NCI-H446 treated with DMSO at 0.1 percent for 48 hours (cell line): ENCODE results near the gene XRRA1.
"Not testable (repeated sequence)": the region's sequence is repeated elsewhere in the genome, so short reads cannot be mapped to it uniquely, and the experiment has no call there.

ENCODE experiments used
- DNase-seq: peaks from one replicate; lab custom pipeline; 2025; lab: John Stamatoyannopoulos, UW

The XRRA1 gene

DNA sequence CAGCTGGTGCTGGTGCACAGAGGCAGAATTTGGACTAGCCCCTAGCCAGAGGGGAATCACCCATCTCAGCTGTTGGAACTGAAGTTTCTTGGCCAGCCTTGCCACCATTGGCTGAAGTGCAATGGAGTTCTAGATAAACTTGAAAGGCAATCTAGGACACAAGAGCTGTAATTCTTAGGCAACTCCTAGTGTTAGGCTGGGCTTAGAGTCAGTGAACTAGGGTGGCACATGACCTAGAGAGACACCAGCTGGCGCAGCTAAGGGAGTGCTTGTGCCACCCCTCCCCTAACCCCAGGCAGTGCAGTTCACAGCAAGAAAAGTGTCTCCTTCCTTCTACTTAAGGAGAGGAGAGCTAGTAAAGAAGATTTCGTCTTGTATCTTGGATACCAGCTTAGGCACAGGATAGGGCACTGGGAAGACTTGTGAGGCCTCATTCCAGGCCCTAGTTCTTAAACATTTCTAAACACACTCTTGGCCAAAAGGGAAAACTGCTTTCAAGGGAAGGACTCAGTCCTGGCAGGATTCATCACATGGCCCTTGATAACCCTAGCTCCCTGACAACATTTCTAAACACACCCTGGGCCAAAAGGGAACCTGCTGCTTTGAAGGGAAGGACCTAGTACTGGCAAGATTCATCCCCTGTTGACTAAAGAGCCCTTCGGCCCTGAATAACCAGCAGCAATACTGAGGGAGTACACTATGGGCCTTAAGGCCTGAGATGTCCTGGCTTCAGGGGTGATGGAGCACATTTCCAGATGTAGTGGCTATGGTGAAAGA is 53.4 kb downstream of the XRRA1 start:
- no peak for DNase-seq

DNA sequence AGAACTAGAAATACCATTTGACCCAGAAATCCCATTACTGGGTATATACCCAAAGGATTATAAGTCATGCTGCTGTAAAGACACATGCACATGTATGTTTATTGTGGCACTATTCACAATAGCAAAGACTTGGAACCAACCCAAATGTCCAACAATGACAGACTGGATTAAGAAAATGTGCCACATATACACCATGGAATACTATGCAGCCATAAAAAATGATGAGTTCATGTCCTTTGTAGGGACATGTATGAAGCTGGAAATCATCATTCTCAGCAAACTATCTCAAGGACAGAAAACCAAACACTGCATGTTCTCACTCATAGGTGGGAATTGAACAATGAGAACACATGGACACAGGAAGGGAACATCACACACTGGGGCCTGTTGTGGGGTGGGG is 55.9 kb downstream of the XRRA1 start:
- DNase-seq = not testable (repeated sequence)

GRCh38 chr11:74877132-74877531 is 71.8 kb downstream of the XRRA1 start:
- no peak for DNase-seq

DNA sequence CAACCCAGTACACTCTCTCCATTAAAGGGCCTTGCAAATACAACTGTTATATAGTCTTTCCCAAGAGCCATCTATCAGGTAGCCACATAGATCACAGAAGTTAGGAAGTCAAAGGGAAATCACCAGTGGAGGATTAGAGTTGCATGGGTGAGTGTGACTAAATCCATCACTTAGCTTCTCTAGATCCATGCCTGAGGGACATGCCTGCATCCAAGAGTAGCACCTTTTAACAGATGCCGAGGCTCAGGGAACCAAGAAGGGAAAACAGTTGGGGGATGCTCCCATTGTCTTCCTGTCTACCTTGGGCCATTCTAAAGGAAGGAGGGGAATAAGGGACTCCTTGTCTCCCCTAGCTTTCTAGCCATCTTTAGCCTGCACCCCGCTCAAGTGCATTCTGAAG is 77.9 kb downstream of the XRRA1 start:
- no peak for DNase-seq

- DNase-seq = no peak
These were observed 78.4 kb downstream of the XRRA1 start for GRCh38 chr11:74870485-74870884.

DNA sequence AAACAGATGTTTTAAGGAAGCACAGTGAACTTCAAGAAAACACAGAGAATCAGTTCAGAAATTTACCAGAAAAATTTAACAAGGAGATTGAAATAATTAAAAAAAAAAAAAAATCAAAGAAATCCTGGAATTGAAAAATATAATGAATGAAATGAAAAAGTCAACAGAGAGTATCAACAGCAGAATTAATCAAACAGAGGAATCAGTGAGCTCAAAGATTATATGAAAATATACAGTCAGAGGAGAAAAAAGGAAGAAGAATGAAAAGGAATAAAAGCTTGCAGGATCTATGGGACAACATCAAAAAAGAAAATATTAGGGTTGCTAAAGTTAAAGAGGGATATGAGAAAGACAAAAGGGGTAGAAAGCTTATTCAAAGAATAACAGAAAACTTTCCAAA is 82.3 kb downstream of the XRRA1 start:
- no peak for DNase-seq

DNA sequence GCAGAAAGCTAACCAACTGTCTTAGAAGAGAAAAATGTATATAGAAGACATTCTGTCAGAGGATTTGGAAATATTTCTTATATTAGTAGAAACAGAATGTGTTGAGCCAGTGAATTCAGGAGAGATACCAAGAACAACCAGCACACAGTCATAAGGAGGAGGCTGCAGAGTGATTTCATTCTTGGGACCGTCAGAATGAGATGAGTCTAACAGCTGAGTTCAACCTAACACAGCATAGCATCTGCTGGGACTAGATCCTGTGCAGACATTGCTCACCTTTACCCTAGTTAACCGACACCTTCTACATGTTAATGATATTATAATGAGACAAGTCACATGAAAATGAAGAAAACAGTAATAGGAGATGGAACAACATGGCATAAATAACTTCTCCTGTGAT is 85.5 kb downstream of the XRRA1 start:
- DNase-seq = no peak

GRCh38 chr11:74860743-74861142 is 88.1 kb downstream of the XRRA1 start:
- no peak for DNase-seq

DNA sequence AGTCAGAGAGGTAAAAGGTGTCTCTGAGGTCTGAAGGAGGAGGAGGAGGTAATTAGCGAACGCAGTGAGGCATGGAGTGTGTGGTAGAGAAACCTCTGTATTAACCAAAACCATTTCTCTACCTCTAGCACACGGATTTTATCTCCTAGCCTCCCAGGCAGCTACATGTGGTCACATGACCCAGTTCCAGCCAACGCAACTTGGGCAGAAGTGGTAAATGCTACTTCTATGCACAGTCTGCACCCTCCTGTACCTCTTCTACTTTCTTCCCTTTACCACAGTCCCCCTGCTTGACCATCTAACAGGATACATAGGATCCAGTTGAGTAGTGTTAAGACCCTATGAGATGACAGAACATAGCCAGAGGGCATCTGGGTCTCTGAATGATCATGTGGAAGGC is 95.7 kb downstream of the XRRA1 start:
- DNase-seq = no peak

GRCh38 chr11:74849525-74850391 is 99.1 kb downstream of the XRRA1 start:
- DNase-seq = no peak

GRCh38 chr11:74847895-74848294 is 101.0 kb downstream of the XRRA1 start:
- no peak for DNase-seq

DNA sequence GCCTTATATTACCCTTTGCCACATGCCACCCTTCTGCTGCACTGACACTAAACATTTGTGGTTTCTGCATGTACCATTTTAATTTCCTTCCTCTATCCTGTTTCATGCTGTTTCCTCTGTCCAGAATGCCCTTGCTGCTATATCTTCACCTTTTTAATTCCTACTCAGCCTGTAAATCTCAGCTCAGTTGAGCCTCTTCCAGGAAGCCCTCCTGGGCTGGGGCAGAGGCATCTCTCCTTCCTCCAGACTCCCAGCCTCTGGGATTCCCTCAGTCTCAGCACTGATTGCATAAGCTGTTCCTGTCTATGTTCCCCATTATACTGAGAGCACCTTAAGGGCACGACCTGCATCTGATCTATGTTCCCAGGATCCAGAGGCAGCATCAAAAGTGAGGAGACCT is 101.5 kb downstream of the XRRA1 start:
- no peak for DNase-seq

DNA sequence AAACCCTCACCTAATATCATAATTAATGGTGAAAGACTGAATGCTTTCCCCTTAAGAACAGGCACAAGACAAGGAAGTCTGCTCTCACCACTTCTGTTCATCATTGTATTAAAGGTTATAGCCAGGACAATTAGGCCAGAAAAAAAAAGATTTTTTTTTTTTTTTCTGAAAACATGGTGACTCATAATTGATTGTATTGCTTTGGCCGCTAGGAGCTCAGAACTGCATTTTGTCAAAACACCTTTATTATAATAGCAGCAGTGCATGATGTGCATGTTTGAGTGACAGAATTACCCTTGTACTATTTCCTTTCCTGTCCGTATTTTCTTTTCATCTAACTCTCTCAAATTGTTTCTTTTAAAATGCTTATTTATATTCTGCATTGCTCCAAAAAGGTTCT is 102.1 kb downstream of the XRRA1 start:
- no peak for DNase-seq

GRCh38 chr11:74845978-74846517 is 102.8 kb downstream of the XRRA1 start:
- DNase-seq = no peak

GRCh38 chr11:74844865-74845264 is 104.0 kb downstream of the XRRA1 start:
- DNase-seq = no peak

GRCh38 chr11:74844072-74844471 is 104.8 kb downstream of the XRRA1 start:
- DNase-seq = no peak

DNA sequence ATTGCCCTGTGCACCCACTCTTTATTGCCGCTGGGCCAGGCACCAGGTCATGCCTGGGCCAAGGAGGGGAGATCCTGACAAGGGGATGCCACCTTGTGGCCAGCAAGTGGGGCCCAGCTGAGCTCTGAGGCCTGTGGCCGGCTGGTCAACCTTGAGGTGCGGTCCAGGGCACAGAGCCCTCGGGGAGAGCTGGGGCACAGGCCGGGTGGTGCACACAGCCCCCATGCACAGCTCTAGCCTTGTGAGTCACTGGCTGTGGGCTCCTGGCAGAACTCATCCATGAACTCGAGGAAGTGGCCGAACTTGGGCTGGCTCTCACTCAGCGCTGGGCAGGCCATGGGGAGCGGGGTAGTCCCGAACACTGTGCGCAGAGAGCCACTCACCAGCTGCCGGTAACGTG is 105.9 kb downstream of the XRRA1 start:
- no peak for DNase-seq

DNA sequence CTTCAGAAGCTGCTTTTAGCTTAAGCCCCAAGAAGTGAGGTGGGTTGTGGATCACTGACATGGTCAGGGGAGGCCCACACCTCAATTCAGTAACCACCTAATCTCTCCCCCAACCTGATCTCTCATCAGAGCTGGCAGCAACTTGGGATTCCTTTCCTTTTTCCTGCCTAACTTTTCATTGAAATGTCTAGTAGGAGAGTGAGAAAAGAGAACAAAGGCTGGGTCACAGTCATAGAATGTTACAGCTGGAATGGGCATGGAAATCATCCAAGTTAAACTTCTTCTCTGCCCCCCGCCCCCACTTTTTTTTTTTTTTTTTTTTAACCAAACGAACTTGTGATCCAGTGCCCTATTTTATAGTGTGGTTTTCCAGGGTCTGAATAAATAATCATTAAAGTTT is 108.4 kb downstream of the XRRA1 start:
- DNase-seq = no peak

DNA sequence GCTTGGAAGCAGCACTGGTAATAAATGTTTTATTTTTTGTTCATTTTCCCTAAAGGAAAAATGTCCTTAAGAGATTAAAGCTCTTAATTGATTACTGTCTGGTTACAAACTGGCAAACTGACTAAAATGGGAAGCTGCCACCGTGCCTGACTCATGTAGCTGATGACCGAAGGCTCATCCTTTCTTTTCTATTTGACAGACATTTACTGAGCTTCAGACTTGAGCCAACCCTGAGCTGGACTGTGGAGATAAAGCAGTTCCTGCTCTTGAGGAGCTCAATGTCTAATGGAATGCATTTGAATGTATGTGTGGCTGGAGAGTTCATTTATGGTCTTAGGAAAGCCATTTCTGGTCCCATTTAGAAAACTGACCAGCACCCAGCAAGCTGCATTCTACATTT is 108.9 kb downstream of the XRRA1 start:
- no peak for DNase-seq

- DNase-seq = no peak
These were observed 109.4 kb downstream of the XRRA1 start for GRCh38 chr11:74839446-74839845.

DNA sequence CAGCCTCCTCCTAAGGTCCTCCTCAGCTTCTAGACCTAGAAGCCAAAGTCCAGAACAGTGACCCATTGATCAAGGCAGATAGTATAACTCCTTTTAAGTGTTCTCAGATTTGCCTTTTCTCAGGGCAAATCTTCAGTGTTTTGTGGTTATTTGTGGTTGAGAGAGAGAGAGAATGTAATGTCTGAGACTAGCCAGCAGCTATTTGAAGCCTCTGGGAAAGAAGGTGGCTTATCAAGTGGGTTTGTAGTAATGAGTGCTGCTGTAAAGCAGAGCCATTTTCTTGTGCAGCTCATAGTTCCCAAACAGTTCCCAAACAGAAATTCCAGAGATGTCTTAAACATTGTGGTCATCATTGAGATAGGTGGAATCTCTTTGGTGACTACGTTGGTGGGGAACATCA is 110.7 kb downstream of the XRRA1 start:
- DNase-seq = no peak

- no peak for DNase-seq
These were observed 111.7 kb downstream of the XRRA1 start for GRCh38 chr11:74837191-74837590.

- no peak for DNase-seq
These were observed 122.0 kb downstream of the XRRA1 start for GRCh38 chr11:74826901-74827300.
